ENCODE results near the gene PLEK2.

DNA sequence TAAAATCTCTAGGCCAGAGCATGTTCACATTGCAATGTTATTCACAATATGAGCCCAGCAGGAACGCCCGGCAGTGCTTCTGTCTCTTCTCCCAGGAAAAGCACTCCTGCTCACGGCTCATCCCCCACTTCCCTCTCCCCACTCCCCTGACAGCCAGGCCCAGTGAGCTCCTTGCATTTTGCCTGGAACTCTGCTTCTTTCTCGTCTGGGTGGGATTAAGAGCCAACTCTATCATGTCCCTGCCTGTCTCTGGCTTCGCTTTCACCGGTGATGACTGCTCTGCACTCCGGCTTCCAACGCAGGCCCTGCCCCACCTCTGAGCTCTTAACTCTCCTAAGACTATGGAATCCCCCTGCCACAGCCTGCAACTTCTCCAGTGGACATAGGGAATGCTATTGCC is 2.5 kb downstream of the PLEK2 start:
- TF ChIP-seq, protein P1, sequence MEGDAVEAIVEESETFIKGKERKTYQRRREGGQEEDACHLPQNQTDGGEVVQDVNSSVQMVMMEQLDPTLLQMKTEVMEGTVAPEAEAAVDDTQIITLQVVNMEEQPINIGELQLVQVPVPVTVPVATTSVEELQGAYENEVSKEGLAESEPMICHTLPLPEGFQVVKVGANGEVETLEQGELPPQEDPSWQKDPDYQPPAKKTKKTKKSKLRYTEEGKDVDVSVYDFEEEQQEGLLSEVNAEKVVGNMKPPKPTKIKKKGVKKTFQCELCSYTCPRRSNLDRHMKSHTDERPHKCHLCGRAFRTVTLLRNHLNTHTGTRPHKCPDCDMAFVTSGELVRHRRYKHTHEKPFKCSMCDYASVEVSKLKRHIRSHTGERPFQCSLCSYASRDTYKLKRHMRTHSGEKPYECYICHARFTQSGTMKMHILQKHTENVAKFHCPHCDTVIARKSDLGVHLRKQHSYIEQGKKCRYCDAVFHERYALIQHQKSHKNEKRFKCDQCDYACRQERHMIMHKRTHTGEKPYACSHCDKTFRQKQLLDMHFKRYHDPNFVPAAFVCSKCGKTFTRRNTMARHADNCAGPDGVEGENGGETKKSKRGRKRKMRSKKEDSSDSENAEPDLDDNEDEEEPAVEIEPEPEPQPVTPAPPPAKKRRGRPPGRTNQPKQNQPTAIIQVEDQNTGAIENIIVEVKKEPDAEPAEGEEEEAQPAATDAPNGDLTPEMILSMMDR (conservative IDR thresholded peaks at IDR 0.05 in 1 of 2, IDR thresholded peaks at IDR 0.05 in 1 of 2; ENCODE audit: low read depth in 1 of 2, low read length in 2 of 2) = no peak
- no peak for TF ChIP-seq EZH2 (IDR thresholded peaks at IDR 0.05; ENCODE audit: low read length, missing control alignments)

Data from fibroblast of lung (primary cell).